DMS79 (cell line): Measurements from ENCODE around the gene CCDC183.
"Not testable (repeated sequence)": the region's sequence is repeated elsewhere in the genome, so short reads cannot be mapped to it uniquely, and the experiment has no call there.

ENCODE experiments used
- DNase-seq: peaks from one replicate; lab custom pipeline; 2025; lab: John Stamatoyannopoulos, UW

Gene CCDC183

GRCh38 chr9:136785565-136786355 lies 10.4 kb upstream of the CCDC183 start:
- not testable (repeated sequence) for DNase-seq

- DNase-seq, result no peak
These were observed 9.7 kb upstream of the CCDC183 start for GRCh38 chr9:136786451-136786850.

- peak; percentile 59 for DNase-seq
These were observed 9.2 kb upstream of the CCDC183 start for GRCh38 chr9:136786983-136787382.

GRCh38 chr9:136787690-136788400 lies 8.3 kb upstream of the CCDC183 start:
- peak; percentile 56 for DNase-seq

- not testable (repeated sequence) for DNase-seq
These were observed 7.3 kb upstream of the CCDC183 start for GRCh38 chr9:136788644-136789522.

GRCh38 chr9:136789523-136789937 lies 6.6 kb upstream of the CCDC183 start:
- no peak for DNase-seq

GRCh38 chr9:136790640-136791515 lies 5.3 kb upstream of the CCDC183 start, which contains the start of gene TMEM141:
Gene TMEM141 (plus strand): TSS chr9:136791344. CDS start chr9:136791371, 27 bp downstream.
- peak; percentile 98 for DNase-seq

GRCh38 chr9:136791516-136792276 lies 4.4 kb upstream of the CCDC183 start:
- peak; percentile 29 for DNase-seq

GRCh38 chr9:136792321-136793085 lies 3.6 kb upstream of the CCDC183 start:
- DNase-seq, result no peak

GRCh38 chr9:136793086-136793946 lies 2.8 kb upstream of the CCDC183 start:
- no peak for DNase-seq

GRCh38 chr9:136794281-136794999 lies 1.7 kb upstream of the CCDC183 start:
- DNase-seq, result no peak

- no peak for DNase-seq
These were observed 1.2 kb upstream of the CCDC183 start for GRCh38 chr9:136795000-136795348.

GRCh38 chr9:136796775-136797347 lies 723 bp downstream of the CCDC183 start:
- DNase-seq, result not testable (repeated sequence)

- DNase-seq, result no peak
These were observed 2.6 kb downstream of the CCDC183 start for GRCh38 chr9:136798708-136799078.

- peak; percentile 57 for DNase-seq
These were observed 3.1 kb downstream of the CCDC183 start for GRCh38 chr9:136799079-136799853.

GRCh38 chr9:136799854-136800657 lies 3.9 kb downstream of the CCDC183 start:
- DNase-seq, result peak; percentile 91
